ENCODE measurements around the gene WDR1.

DNA sequence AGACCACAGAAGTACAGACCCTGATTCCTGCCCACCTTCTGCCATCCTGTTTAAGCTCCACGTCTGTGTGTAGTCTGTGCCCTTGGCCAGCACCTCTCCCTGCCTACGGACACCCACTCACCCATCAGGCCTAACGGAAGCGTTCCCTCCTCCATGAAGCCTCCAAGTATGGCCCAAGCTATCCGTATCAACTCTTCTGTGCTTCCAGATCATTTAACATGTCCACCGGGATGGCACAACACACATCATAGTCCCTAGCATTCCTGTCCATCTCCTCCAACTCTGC is 11.7 kb downstream of the WDR1 start:
- TF ChIP-seq, protein P1, sequence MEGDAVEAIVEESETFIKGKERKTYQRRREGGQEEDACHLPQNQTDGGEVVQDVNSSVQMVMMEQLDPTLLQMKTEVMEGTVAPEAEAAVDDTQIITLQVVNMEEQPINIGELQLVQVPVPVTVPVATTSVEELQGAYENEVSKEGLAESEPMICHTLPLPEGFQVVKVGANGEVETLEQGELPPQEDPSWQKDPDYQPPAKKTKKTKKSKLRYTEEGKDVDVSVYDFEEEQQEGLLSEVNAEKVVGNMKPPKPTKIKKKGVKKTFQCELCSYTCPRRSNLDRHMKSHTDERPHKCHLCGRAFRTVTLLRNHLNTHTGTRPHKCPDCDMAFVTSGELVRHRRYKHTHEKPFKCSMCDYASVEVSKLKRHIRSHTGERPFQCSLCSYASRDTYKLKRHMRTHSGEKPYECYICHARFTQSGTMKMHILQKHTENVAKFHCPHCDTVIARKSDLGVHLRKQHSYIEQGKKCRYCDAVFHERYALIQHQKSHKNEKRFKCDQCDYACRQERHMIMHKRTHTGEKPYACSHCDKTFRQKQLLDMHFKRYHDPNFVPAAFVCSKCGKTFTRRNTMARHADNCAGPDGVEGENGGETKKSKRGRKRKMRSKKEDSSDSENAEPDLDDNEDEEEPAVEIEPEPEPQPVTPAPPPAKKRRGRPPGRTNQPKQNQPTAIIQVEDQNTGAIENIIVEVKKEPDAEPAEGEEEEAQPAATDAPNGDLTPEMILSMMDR (IDR thresholded peaks at IDR 0.05) = no peak
- TF ChIP-seq POLR2A (IDR thresholded peaks at IDR 0.05) = no peak
- no peak for TF ChIP-seq POLR2AphosphoS5 (IDR thresholded peaks at IDR 0.05)
- TF ChIP-seq EP300 (IDR thresholded peaks at IDR 0.05) = no peak

Data from upper lobe of left lung (tissue), 4 donors.